GM08714 (cell line): ENCODE data around the gene GNB5.

Experiments used
- H3K4me3 ChIP-seq: fragments of 200-500 bp; sonication (Bioruptor generic); 2 replicates; pipeline ENCODE4 v1.5.1; 2014; ENCODE audit warnings: mild to moderate bottlenecking, low read length, inconsistent platforms
- ZNF274 ChIP-seq: IDR thresholded peaks from 2 replicates; pipeline ENCODE4 v1.6.1; 2012; ENCODE audit warnings: mild to moderate bottlenecking, low read depth, low read length

Gene GNB5

GRCh38 chr15:52132066-52132465 is 59.1 kb downstream of the GNB5 start:
- H3K4me3 ChIP-seq: no peak overlapping the region
- TF ChIP-seq ZNF274: no peak

GRCh38 chr15:52128568-52128967 is 62.6 kb downstream of the GNB5 start:
- no peak overlapping the region for H3K4me3 ChIP-seq
- TF ChIP-seq ZNF274: no peak

- TF ChIP-seq ZNF274: no peak
- no peak overlapping the region for H3K4me3 ChIP-seq
These were observed 66.8 kb downstream of the GNB5 start for GRCh38 chr15:52124270-52124880.

- no peak for TF ChIP-seq ZNF274
- no peak overlapping the region for H3K4me3 ChIP-seq
These were observed 69.3 kb downstream of the GNB5 start for GRCh38 chr15:52121896-52122295.

GRCh38 chr15:52121006-52121405 is 70.2 kb downstream of the GNB5 start:
- H3K4me3 ChIP-seq: no peak overlapping the region
- no peak for TF ChIP-seq ZNF274

GRCh38 chr15:52120488-52120887 is 70.7 kb downstream of the GNB5 start:
- H3K4me3 ChIP-seq: no peak overlapping the region
- TF ChIP-seq ZNF274: no peak

GRCh38 chr15:52118969-52119749 is 72.0 kb downstream of the GNB5 start:
- TF ChIP-seq ZNF274: no peak
- no peak overlapping the region for H3K4me3 ChIP-seq

- H3K4me3 ChIP-seq: no peak overlapping the region
- TF ChIP-seq ZNF274: no peak
These were observed 73.6 kb downstream of the GNB5 start for GRCh38 chr15:52117549-52117948.

GRCh38 chr15:52115598-52116427 is 75.4 kb downstream of the GNB5 start:
- TF ChIP-seq ZNF274: no peak
- H3K4me3 ChIP-seq: no peak overlapping the region

- no peak overlapping the region for H3K4me3 ChIP-seq
- no peak for TF ChIP-seq ZNF274
These were observed 76.7 kb downstream of the GNB5 start for GRCh38 chr15:52114261-52115055.

- no peak overlapping the region for H3K4me3 ChIP-seq
- TF ChIP-seq ZNF274: no peak
These were observed 77.5 kb downstream of the GNB5 start for GRCh38 chr15:52113708-52114107.

GRCh38 chr15:52113235-52113634 is 78.0 kb downstream of the GNB5 start:
- TF ChIP-seq ZNF274: no peak

GRCh38 chr15:52112203-52112750 is 78.9 kb downstream of the GNB5 start:
- no peak for TF ChIP-seq ZNF274
- peak overlapping the region; percentile 45; the same call in 1 of the 2 replicates for H3K4me3 ChIP-seq

More at GRCh38 chr15:52113235-52113634, 78.0 kb downstream of the GNB5 start:
- H3K4me3 ChIP-seq: no peak overlapping the region
